Neuronal stem cell (in vitro differentiated cells): Measurements from ENCODE around the gene SP110.

Experiments used
- DNase-seq: peaks from one replicate; pipeline ENCODE4 v3.0.0-alpha.2; 2013; ENCODE audit warnings: low spot score
- H2AFZ ChIP-seq: one replicate; pipeline ENCODE4 v1.6.1; 2013; ENCODE audit warnings: mild to moderate bottlenecking, low read length, inconsistent platforms
- H2AK5ac ChIP-seq: 2 replicates; pipeline ENCODE4 v1.6.1; 2013; ENCODE audit warnings: low read depth, mild to moderate bottlenecking, inconsistent platforms, low read length, moderate library complexity, mixed read lengths
- H2BK120ac ChIP-seq: 2 replicates; pipeline ENCODE4 v1.6.1; 2013; ENCODE audit warnings: low read depth, mild to moderate bottlenecking, inconsistent platforms, low read length, moderate library complexity, mixed read lengths
- H2BK12ac ChIP-seq: one replicate; pipeline ENCODE4 v1.6.1; 2013; ENCODE audit warnings: low read length, inconsistent platforms
- H2BK15ac ChIP-seq: 2 replicates; pipeline ENCODE4 v1.6.1; 2013; ENCODE audit warnings: mild to moderate bottlenecking, low read length, inconsistent platforms, mixed read lengths
- H2BK5ac ChIP-seq: one replicate; pipeline ENCODE4 v1.6.1; 2013; ENCODE audit warnings: inconsistent platforms, mild to moderate bottlenecking, low read length, moderate library complexity
- H3K14ac ChIP-seq: one replicate; pipeline ENCODE4 v1.6.1; 2013; ENCODE audit warnings: low read length, inconsistent platforms
- H3K18ac ChIP-seq: 2 replicates; pipeline ENCODE4 v1.6.1; 2013; ENCODE audit warnings: low read length, inconsistent platforms
- H3K23ac ChIP-seq: 2 replicates; pipeline ENCODE4 v1.6.1; 2013; ENCODE audit warnings: low read depth, mild to moderate bottlenecking, mixed read lengths, low read length, inconsistent platforms; ENCODE audit not compliant: poor library complexity
- H3K27ac ChIP-seq: replicated peaks from 3 replicates; pipeline ENCODE4 v1.5.1; 2013; ENCODE audit warnings: low read length, inconsistent platforms
- H3K27me3 ChIP-seq, 3 experiments: 2 replicates each; pipeline ENCODE4 v1.6.1; 2013; ENCODE audit warnings: low read length in 3 of 3, mild to moderate bottlenecking in 2 of 3, inconsistent platforms in 1 of 3, low read depth in 1 of 3, mixed read lengths in 1 of 3, moderate library complexity in 1 of 3; ENCODE audit not compliant: control insufficient read depth in 3 of 3, insufficient read depth in 3 of 3
- H3K36me3 ChIP-seq, 2 donors: replicated peaks in 1 of 2; 2 replicates each; pipeline ENCODE4 v1.6.1; 2013; ENCODE audit warnings: low read length in 2 of 2; ENCODE audit not compliant: control insufficient read depth in 2 of 2, insufficient read depth in 2 of 2
- H3K4ac ChIP-seq: 2 replicates; pipeline ENCODE4 v1.6.1; 2013; ENCODE audit warnings: inconsistent platforms, mild to moderate bottlenecking, low read length, moderate library complexity
- H3K4me1 ChIP-seq, 2 donors: 1 replicate in 1 of 2; 2 replicates in 1 of 2; pipeline ENCODE4 v1.6.1; 2013; ENCODE audit warnings: low read length in 2 of 2, low read depth in 1 of 2; ENCODE audit not compliant: control insufficient read depth in 2 of 2, insufficient read depth in 1 of 2
- H3K4me2 ChIP-seq: one replicate; pipeline ENCODE4 v1.6.1; 2013; ENCODE audit warnings: mild to moderate bottlenecking, low read length, inconsistent platforms; ENCODE audit not compliant: insufficient read depth, poor library complexity, severe bottlenecking
- H3K4me3 ChIP-seq, 2 donors: 2 replicates each; pipeline ENCODE4 v1.5.1; 2013; ENCODE audit warnings: low read length in 2 of 2, mild to moderate bottlenecking in 2 of 2, inconsistent platforms in 1 of 2, moderate library complexity in 1 of 2
- H3K79me1 ChIP-seq: one replicate; pipeline ENCODE4 v1.6.1; 2013; ENCODE audit warnings: low read depth, mild to moderate bottlenecking, inconsistent platforms, low read length, moderate library complexity
- H3K9ac ChIP-seq: one replicate; pipeline ENCODE4 v1.6.1; 2013; ENCODE audit warnings: mild to moderate bottlenecking, low read depth, low read length, inconsistent platforms; ENCODE audit not compliant: poor library complexity
- H3K9me3 ChIP-seq, 2 donors: replicated peaks in 1 of 2; 2 replicates each; pipeline versions ENCODE3 to v1.6.1; 2013; ENCODE audit warnings: low read length in 2 of 2, mild to moderate bottlenecking in 2 of 2, inconsistent platforms in 1 of 2, low read depth in 1 of 2, mixed read lengths in 1 of 2, moderate library complexity in 1 of 2; ENCODE audit not compliant: control insufficient read depth in 2 of 2, insufficient read depth in 1 of 2
- H4K8ac ChIP-seq: one replicate; pipeline ENCODE4 v1.6.1; 2013; ENCODE audit warnings: low read depth, mild to moderate bottlenecking, inconsistent platforms, low read length, moderate library complexity
- H4K91ac ChIP-seq: one replicate; pipeline ENCODE4 v1.6.1; 2013; ENCODE audit warnings: low read length, low read depth, mild to moderate bottlenecking, inconsistent platforms; ENCODE audit not compliant: poor library complexity
- WGBS, 2 donors: extraction: QIAGEN DNeasy Blood & Tissue Kit; methylation state at CpG; one replicate each; pipeline ENCODE4 v1.1.7; 2013; ENCODE audit warnings: missing lambda C conversion rate in 2 of 2, mixed read lengths in 1 of 2; ENCODE audit not compliant: insufficient read length in 2 of 2, insufficient replicate concordance in 1 of 2; ENCODE audit errors: extremely low coverage in 2 of 2; 5-methylcytosine and 5-hydroxymethylcytosine counted together

SP110 gene

GRCh38 chr2:230230496-230231200 lies 10.9 kb upstream of the SP110 start:
- no CpG with 5 or more reads among the region's 2 CpGs for whole genome bisulfite sequencing, 2 donors
- Histone ChIP-seq H3K4ac (no peak overlapping the region), H3K4me3 (no peak overlapping the region), H3K27me3 (peaks cover 0 to under 1% (median 0%) of the 10 kb centered on the region in 3 experiments), H2BK5ac (no peak overlapping the region), H3K27ac (no peak overlapping the region), H3K18ac (no peak overlapping the region), H3K23ac (no peak overlapping the region), H3K9me3 (peaks cover 0 to 2% of the 10 kb centered on the region in 2 donors), H3K36me3 (no peaks in the 10 kb centered on the region), H3K4me1 (no peaks in the 10 kb centered on the region), H2BK120ac (no peak overlapping the region), H3K4me2 (no peak overlapping the region), H3K14ac (no peak overlapping the region), H2BK12ac (no peak overlapping the region), H3K79me1 (no peaks in the 10 kb centered on the region), H4K91ac (no peak overlapping the region), H3K9ac (no peak overlapping the region), H4K8ac (no peak overlapping the region), H2AK5ac (no peak overlapping the region), H2AFZ (no peak overlapping the region), H2BK15ac (no peak overlapping the region)
- no peak for DNase-seq

- no peak overlapping the region for H3K4ac ChIP-seq
- H3K14ac ChIP-seq, result no peak overlapping the region
- no peak overlapping the region for H3K18ac ChIP-seq
- no peak overlapping the region for H2BK120ac ChIP-seq
- no peak overlapping the region for H2BK5ac ChIP-seq
- no peak overlapping the region for H3K9ac ChIP-seq
- no peak overlapping the region for H4K8ac ChIP-seq
- H3K23ac ChIP-seq, result no peak overlapping the region
- no peak overlapping the region for H2AFZ ChIP-seq
- DNase-seq, result no peak
- no peak overlapping the region for H4K91ac ChIP-seq
- no peak overlapping the region for H3K4me3 ChIP-seq
- no peak overlapping the region for H3K4me2 ChIP-seq
- H3K9me3 ChIP-seq, result peaks cover 0 to 3% of the 10 kb centered on the region in 2 donors
- H2AK5ac ChIP-seq, result no peak overlapping the region
- no CpG with 5 or more reads among the region's 3 CpGs for WGBS, 2 donors
- H2BK15ac ChIP-seq, result no peak overlapping the region
- no peak overlapping the region for H2BK12ac ChIP-seq
- no peaks in the 10 kb centered on the region for H3K4me1 ChIP-seq
- H3K79me1 ChIP-seq, result no peaks in the 10 kb centered on the region
- no peak overlapping the region for H3K27ac ChIP-seq
- H3K36me3 ChIP-seq, result no peaks in the 10 kb centered on the region
- peaks cover 0 to 5% (median 0%) of the 10 kb centered on the region in 3 experiments for H3K27me3 ChIP-seq
These were observed 10.3 kb upstream of the SP110 start for GRCh38 chr2:230230087-230230486.

GRCh38 chr2:230227216-230227615 lies 7.4 kb upstream of the SP110 start:
- Histone ChIP-seq H3K27ac (no peak overlapping the region), H2BK12ac (no peak overlapping the region), H3K4me2 (no peak overlapping the region), H3K79me1 (no peaks in the 10 kb centered on the region), H3K27me3 (peaks cover 0 to 5% (median 0%) of the 10 kb centered on the region in 3 experiments), H2AFZ (no peak overlapping the region), H2BK5ac (no peak overlapping the region), H3K14ac (peak overlapping the region; percentile 71), H3K36me3 (no peaks in the 10 kb centered on the region), H2BK15ac (no peak overlapping the region), H3K4ac (no peak overlapping the region), H3K4me1 (no peaks in the 10 kb centered on the region), H3K9ac (no peak overlapping the region), H4K8ac (no peak overlapping the region), H3K9me3 (peaks cover 0 to 3% of the 10 kb centered on the region in 2 donors), H3K4me3 (no peak overlapping the region), H3K18ac (peak overlapping the region; percentile 27), H2BK120ac (no peak overlapping the region), H4K91ac (no peak overlapping the region), H3K23ac (no peak overlapping the region), H2AK5ac (no peak overlapping the region)
- no peak for DNase-seq
- no CpG with 5 or more reads among the region's 3 CpGs for WGBS, 2 donors

GRCh38 chr2:230226051-230226551 lies 6.3 kb upstream of the SP110 start:
- H2AFZ ChIP-seq, result no peak overlapping the region
- no peak overlapping the region for H3K4me3 ChIP-seq
- no peak overlapping the region for H3K27ac ChIP-seq
- H3K23ac ChIP-seq, result no peak overlapping the region
- H3K36me3 ChIP-seq, result no peaks in the 10 kb centered on the region
- H2BK12ac ChIP-seq, result no peak overlapping the region
- no peak overlapping the region for H3K18ac ChIP-seq
- no peaks in the 10 kb centered on the region for H3K79me1 ChIP-seq
- no peaks in the 10 kb centered on the region for H3K4me1 ChIP-seq
- no peak overlapping the region for H4K8ac ChIP-seq
- no peak overlapping the region for H3K4ac ChIP-seq
- H2BK15ac ChIP-seq, result no peak overlapping the region
- H3K9me3 ChIP-seq, result peaks cover 0 to 3% of the 10 kb centered on the region in 2 donors
- DNase-seq, result no peak
- H4K91ac ChIP-seq, result no peak overlapping the region
- H2BK5ac ChIP-seq, result no peak overlapping the region
- WGBS, 2 donors, result no CpG with 5 or more reads among the region's 4 CpGs
- no peak overlapping the region for H3K14ac ChIP-seq
- H3K9ac ChIP-seq, result no peak overlapping the region
- peaks cover 0 to 5% (median 0%) of the 10 kb centered on the region in 3 experiments for H3K27me3 ChIP-seq
- no peak overlapping the region for H2BK120ac ChIP-seq
- H3K4me2 ChIP-seq, result no peak overlapping the region
- no peak overlapping the region for H2AK5ac ChIP-seq
